A549 (cell line): Measurements from ENCODE around the gene DCTD. TPM values are rescaled to one million over a fixed set of nuclear protein-coding genes. Genes with fewer than 3 reads are reported as not detected.

Source experiments
- ATAC-seq, 2 experiments: fragments of 200-7000 bp in 1 of 2; fragments of >200 bp in 1 of 2; cut with Nextera tagmentation in 1 of 2; cut with Tn5 transposase in 1 of 2; 3 replicates each; pipeline versions ENCODE4 v1.8.0 to v1.9.1; 2018 to 2020; ENCODE audit warnings: mild to moderate bottlenecking in 1 of 2, moderate library complexity in 1 of 2
- CTCF ChIA-PET: fragments of 300-600 bp; sonication (Branson Sonifier 250); formaldehyde crosslinking; extraction: SDS; loops from one replicate; lab custom pipeline; 2021; ENCODE audit warnings: antibody characterized with exemption, inconsistent platforms; lab: Yijun Ruan, JAX
- POLR2A ChIA-PET: fragments of 350-600 bp; formaldehyde crosslinking; extraction: SDS; loops from one replicate; lab custom pipeline; 2021; ENCODE audit warnings: antibody characterized with exemption, inconsistent platforms; lab: Yijun Ruan, JAX
- DNase-seq, 2 experiments: peaks; one replicate each; pipeline versions ENCODE4 v3.0.0 to v3.0.0-alpha.2; 2011 to 2016; ENCODE audit warnings: low read depth in 1 of 2, low spot score in 1 of 2
- FAIRE-seq: peaks from 2 replicates; lab custom pipeline; 2011; peaks lifted over from hg19 to GRCh38; lab: Jason Lieb, UNC
- H3K27ac ChIP-seq, 2 experiments: fragments of >200 bp; sonication (Bioruptor Twin); formaldehyde crosslinking; 3 replicates each; pipeline ENCODE4 v1.5.1; 2016 to 2017
- H3K4me1 ChIP-seq: fragments of >200 bp; sonication (Bioruptor Twin); formaldehyde crosslinking; 3 replicates; pipeline ENCODE4 v1.6.1; 2016
- H3K4me2 ChIP-seq: fragments of >200 bp; sonication (Bioruptor Twin); formaldehyde crosslinking; 3 replicates; pipeline ENCODE4 v1.6.1; 2016
- H3K4me3 ChIP-seq: fragments of >200 bp; sonication (Bioruptor Twin); formaldehyde crosslinking; 3 replicates; pipeline ENCODE4 v1.5.1; 2016
- H3K9me3 ChIP-seq: fragments of >200 bp; sonication (Bioruptor Twin); formaldehyde crosslinking; 3 replicates; pipeline ENCODE4 v1.6.1; 2016
- BHLHE40 ChIP-seq: IDR thresholded peaks from 2 replicates; pipeline ENCODE4 v1.6.1; 2012; ENCODE audit warnings: low read depth, low read length, inconsistent platforms
- CBX2 ChIP-seq: fragments of 200-600 bp; sonication (generic); IDR thresholded peaks from 2 replicates; pipeline ENCODE4 v1.6.1; 2016; ENCODE audit warnings: low read depth, mild to moderate bottlenecking, borderline replicate concordance
- CHD2 ChIP-seq: fragments of 150-350 bp; IDR thresholded peaks from 2 replicates; pipeline ENCODE4 v1.6.1; 2014; ENCODE audit warnings: low read length; ENCODE audit not compliant: partially characterized antibody
- CHD4 ChIP-seq: fragments of 200-600 bp; sonication (generic); IDR thresholded peaks from 2 replicates; pipeline ENCODE4 v1.6.1; 2016; ENCODE audit warnings: antibody characterized with exemption, mild to moderate bottlenecking, borderline replicate concordance
- EP300 ChIP-seq, 2 experiments: fragments of >200 bp; sonication (Bioruptor Twin); formaldehyde crosslinking; IDR thresholded peaks; 2 replicates in 1 of 2; 3 replicates in 1 of 2; pipeline ENCODE4 v1.6.1; 2016 to 2017
- ESRRA ChIP-seq: fragments of 150-350 bp; IDR thresholded peaks from 2 replicates; pipeline ENCODE4 v1.6.1; 2014; ENCODE audit warnings: mild to moderate bottlenecking, low read length, borderline replicate concordance
- FOSL2 ChIP-seq, 2 experiments: fragments of 450-650 bp in 1 of 2; fragments of >200 bp in 1 of 2; sonication (Bioruptor Twin) in 1 of 2; formaldehyde crosslinking; IDR thresholded peaks; 2 replicates each; pipeline versions ENCODE4 v1.5.0 to v1.6.1; 2016 to 2020; ENCODE audit warnings: mild to moderate bottlenecking in 1 of 2, moderate library complexity in 1 of 2
- GATA3 ChIP-seq: IDR thresholded peaks from 2 replicates; pipeline ENCODE4 v1.6.1; 2012; ENCODE audit warnings: borderline replicate concordance
- HEYL ChIP-seq: fragments of 250-450 bp; sonication (Bioruptor Pico); IDR thresholded peaks from 2 replicates; pipeline ENCODE4 v1.8.0; 2021; ENCODE audit warnings: mild to moderate bottlenecking, moderate library complexity
- HOXA7 ChIP-seq: fragments of 250-450 bp; sonication (Bioruptor Pico); IDR thresholded peaks from 2 replicates; pipeline ENCODE4 v1.5.0; 2020; ENCODE audit warnings: mild to moderate bottlenecking, moderate library complexity
- HOXB5 ChIP-seq: fragments of 250-450 bp; sonication (Bioruptor Pico); IDR thresholded peaks from 2 replicates; pipeline ENCODE4 v1.5.0; 2020; ENCODE audit warnings: mild to moderate bottlenecking, moderate library complexity
- MAZ ChIP-seq: fragments of 150-350 bp; IDR thresholded peaks from 2 replicates; pipeline ENCODE4 v1.6.1; 2014; ENCODE audit warnings: antibody characterized with exemption, low read depth, low read length, borderline replicate concordance
- NFE2L2 ChIP-seq: fragments of 150-350 bp; conservative IDR thresholded peaks from 2 replicates; pipeline ENCODE4 v1.6.1; 2014; ENCODE audit warnings: low read length
- POLR2A ChIP-seq: IDR thresholded peaks from 2 replicates; pipeline ENCODE4 v1.6.1; 2012; ENCODE audit warnings: mild to moderate bottlenecking, low read length
- RAD21 ChIP-seq, 2 experiments: fragments of >200 bp in 1 of 2; sonication (Bioruptor Twin) in 1 of 2; formaldehyde crosslinking in 1 of 2; IDR thresholded peaks in 1 of 2; conservative IDR thresholded peaks in 1 of 2; 2 replicates in 1 of 2; 3 replicates in 1 of 2; pipeline ENCODE4 v1.6.1; 2012 to 2018; ENCODE audit warnings: inconsistent platforms in 1 of 2
- RARB ChIP-seq: fragments of 250-450 bp; sonication (Bioruptor Pico); IDR thresholded peaks from 2 replicates; pipeline ENCODE4 v1.8.0; 2021; ENCODE audit warnings: mild to moderate bottlenecking, moderate library complexity
- SREBF2 ChIP-seq: fragments of 450-650 bp; IDR thresholded peaks from 2 replicates; pipeline ENCODE4 v1.6.1; 2014; ENCODE audit warnings: mild to moderate bottlenecking, moderate library complexity
- TP53 ChIP-seq: fragments of 250-450 bp; sonication (Bioruptor Pico); IDR thresholded peaks from 2 replicates; pipeline ENCODE4 v1.5.0; 2021; ENCODE audit warnings: mild to moderate bottlenecking, moderate library complexity
- ZNF302 ChIP-seq: fragments of 250-450 bp; sonication (Bioruptor Pico); IDR thresholded peaks from 2 replicates; pipeline ENCODE4 v1.9.0; 2021; ENCODE audit warnings: inconsistent platforms, mild to moderate bottlenecking, moderate library complexity
- WGBS: methylation state at CpG from one replicate; pipeline ENCODE4 v1.1.6; 2017; ENCODE audit errors: missing lambda C conversion rate; 5-methylcytosine and 5-hydroxymethylcytosine counted together
- polyA plus RNA-seq, 4 experiments: library from polyadenylated mRNA; depleted of rRNA in 3 of 4; stranded (reverse); fragments of >200 nt; fragmentation: RNase III in 1 of 4; extraction: RNeasy Plus Mini Kit Qiagen cat#74134 plus additional on column Dnase treatment in 1 of 4; gene quantifications; 2 replicates in 3 of 4; 3 replicates in 1 of 4; pipeline ENCODE4 v1.2.3, GENCODE V29; 2011 to 2017
- TF ChIP-seq, protein P1 (sequence below): fragments of 200-600 bp; sonication (generic); IDR thresholded peaks from 2 replicates; pipeline ENCODE4 v1.6.1; 2016; ENCODE audit warnings: antibody characterized with exemption, mild to moderate bottlenecking, moderate library complexity
- TF ChIP-seq, protein P2 (sequence below): fragments of >200 bp; sonication (Bioruptor Twin); formaldehyde crosslinking; IDR thresholded peaks from 2 replicates; pipeline ENCODE4 v1.6.1; 2016

The DCTD gene
- polyA plus RNA-seq, 2 of the 4 experiments (the other 2 are of a cell fraction): 74.4 to 112 TPM

DNA sequence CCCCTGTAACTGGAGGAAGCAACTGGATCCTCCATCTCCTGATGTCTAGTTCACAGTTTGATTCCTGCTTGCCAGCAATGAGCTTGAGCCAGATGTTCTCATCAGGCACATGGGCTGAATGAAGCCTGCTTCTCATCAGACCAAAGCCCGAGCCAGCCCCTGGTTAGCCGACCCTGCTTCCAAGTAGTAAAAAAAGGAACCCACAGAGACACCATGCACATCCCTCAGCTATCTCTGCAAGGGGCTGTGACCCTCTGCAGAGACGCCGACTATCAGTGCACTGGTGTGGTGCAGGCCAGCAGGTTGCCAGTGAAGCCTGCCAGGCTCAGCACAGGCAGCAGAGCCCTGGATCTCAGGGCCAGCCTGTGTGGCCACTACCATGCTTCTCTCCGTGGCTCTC lies 2.8 kb downstream of the DCTD start (continued):
- no peak for TF ChIP-seq NFE2L2

DNA sequence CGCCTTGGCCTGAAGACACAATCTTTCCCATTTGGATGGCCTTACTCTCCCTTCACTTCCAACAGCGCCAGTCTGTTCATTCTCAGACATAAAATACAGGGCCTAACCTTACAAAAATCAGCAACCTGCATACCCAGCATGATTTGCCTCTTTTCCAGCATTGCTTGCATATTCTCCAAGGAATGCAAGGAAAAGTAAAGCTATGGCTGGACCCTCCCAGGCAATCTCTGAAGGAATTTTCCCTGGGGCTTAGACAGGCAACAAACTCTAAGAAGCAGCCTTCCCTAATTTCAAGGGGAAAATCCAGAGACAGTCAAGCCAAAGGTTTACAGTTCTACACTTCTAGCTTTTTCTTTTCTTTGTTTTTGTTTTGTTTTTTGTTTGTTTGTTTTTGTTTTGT lies 3.6 kb downstream of the DCTD start:
- POLR2A ChIA-PET: no interaction called here
- CTCF ChIA-PET: interaction anchor here (1.1 to 1.7 kb wide), 3 partner anchors 12 to 337 kb away, joined by 3 to 7 read pairs (median 3); no protein-coding TSS in a partner anchor
- 94% methylated on average over 2 of the region's 2 CpGs for WGBS

DNA sequence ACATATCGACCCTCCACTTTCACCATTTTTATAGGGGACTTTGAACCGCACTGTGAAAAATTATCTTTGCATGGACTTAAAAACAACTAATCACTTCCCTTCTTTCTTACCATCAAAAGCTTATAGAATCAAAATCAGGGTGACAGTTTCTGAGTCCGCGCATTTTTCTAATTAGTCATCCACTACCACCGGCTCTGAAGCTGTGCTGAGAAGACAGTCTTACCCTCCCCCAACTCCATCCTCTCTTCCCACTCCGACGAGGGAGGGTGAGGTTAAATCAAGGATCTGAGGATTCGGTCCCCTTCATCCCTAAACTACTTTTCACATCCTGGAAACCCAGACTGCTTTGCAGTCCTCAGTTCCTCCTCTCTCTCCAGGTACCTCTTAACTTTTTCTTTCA lies 4.2 kb downstream of the DCTD start:
- no peak for ATAC-seq
- Histone ChIP-seq H3K4me1 (peaks cover 6% of the 10 kb centered on the region; the same call in 2 of the 3 replicates), H3K4me3 (no peak overlapping the region), H3K27ac (no peak overlapping the region), H3K9me3 (no peaks in the 10 kb centered on the region), H3K4me2 (no peak overlapping the region)
- no peak for DNase-seq
- WGBS: 89% methylated on average over 8 of the region's 8 CpGs
- no peak for TF ChIP-seq RARB
- no peak for TF ChIP-seq HOXB5 (CRISPR knock-in tag)
- no peak for TF ChIP-seq FOSL2 (IDR thresholded peaks at IDR 0.05)
- TF ChIP-seq FOSL2 (CRISPR knock-in tag; IDR thresholded peaks at IDR 0.05): no peak
- TF ChIP-seq EP300 (IDR thresholded peaks at IDR 0.05): no peak
- TF ChIP-seq HEYL: no peak
- TF ChIP-seq BHLHE40: no peak
- TF ChIP-seq GATA3: no peak
- no peak for TF ChIP-seq TP53 (CRISPR knock-in tag)
- TF ChIP-seq, protein P1, sequence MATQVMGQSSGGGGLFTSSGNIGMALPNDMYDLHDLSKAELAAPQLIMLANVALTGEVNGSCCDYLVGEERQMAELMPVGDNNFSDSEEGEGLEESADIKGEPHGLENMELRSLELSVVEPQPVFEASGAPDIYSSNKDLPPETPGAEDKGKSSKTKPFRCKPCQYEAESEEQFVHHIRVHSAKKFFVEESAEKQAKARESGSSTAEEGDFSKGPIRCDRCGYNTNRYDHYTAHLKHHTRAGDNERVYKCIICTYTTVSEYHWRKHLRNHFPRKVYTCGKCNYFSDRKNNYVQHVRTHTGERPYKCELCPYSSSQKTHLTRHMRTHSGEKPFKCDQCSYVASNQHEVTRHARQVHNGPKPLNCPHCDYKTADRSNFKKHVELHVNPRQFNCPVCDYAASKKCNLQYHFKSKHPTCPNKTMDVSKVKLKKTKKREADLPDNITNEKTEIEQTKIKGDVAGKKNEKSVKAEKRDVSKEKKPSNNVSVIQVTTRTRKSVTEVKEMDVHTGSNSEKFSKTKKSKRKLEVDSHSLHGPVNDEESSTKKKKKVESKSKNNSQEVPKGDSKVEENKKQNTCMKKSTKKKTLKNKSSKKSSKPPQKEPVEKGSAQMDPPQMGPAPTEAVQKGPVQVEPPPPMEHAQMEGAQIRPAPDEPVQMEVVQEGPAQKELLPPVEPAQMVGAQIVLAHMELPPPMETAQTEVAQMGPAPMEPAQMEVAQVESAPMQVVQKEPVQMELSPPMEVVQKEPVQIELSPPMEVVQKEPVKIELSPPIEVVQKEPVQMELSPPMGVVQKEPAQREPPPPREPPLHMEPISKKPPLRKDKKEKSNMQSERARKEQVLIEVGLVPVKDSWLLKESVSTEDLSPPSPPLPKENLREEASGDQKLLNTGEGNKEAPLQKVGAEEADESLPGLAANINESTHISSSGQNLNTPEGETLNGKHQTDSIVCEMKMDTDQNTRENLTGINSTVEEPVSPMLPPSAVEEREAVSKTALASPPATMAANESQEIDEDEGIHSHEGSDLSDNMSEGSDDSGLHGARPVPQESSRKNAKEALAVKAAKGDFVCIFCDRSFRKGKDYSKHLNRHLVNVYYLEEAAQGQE: no peak
- TF ChIP-seq POLR2A: no peak
- TF ChIP-seq, protein P2, sequence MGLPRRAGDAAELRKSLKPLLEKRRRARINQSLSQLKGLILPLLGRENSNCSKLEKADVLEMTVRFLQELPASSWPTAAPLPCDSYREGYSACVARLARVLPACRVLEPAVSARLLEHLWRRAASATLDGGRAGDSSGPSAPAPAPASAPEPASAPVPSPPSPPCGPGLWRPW: no peak
- TF ChIP-seq CHD2: no peak
- TF ChIP-seq CBX2: no peak
- TF ChIP-seq ZNF302 (CRISPR knock-in tag): no peak
- no peak for TF ChIP-seq MAZ
- TF ChIP-seq SREBF2: no peak
- TF ChIP-seq RAD21 (conservative IDR thresholded peaks at IDR 0.05 in 1 of 2, IDR thresholded peaks at IDR 0.05 in 1 of 2): no peak
- TF ChIP-seq HOXA7 (CRISPR knock-in tag): no peak
- no peak for TF ChIP-seq CHD4
- ChIA-PET CTCF (interaction anchor here (1.2 to 1.7 kb wide), 2 partner anchors 12 to 337 kb away, joined by 3 to 7 read pairs; no protein-coding TSS in a partner anchor), POLR2A (no interaction called here)
- no peak for FAIRE-seq

More for the DNA sequence above, 3.6 kb downstream of the DCTD start:
- ATAC-seq (no peak), FAIRE-seq (no peak), DNase-seq (no peak)
- Histone ChIP-seq H3K9me3 (no peaks in the 10 kb centered on the region), H3K4me3 (no peak overlapping the region), H3K4me2 (no peak overlapping the region), H3K4me1 (peaks cover 9% of the 10 kb centered on the region; the same call in 2 of the 3 replicates), H3K27ac (no peak overlapping the region)
- TF ChIP-seq ESRRA: no peak
